Measurements from ENCODE around the gene BAIAP2L1.

Gene BAIAP2L1

GRCh38 chr7:98360221-98361130 lies 40.4 kb downstream of the BAIAP2L1 start:
- Histone ChIP-seq H3K27me3 (replicated peaks; ENCODE audit: insufficient read depth, low read length) (no peaks in the 10 kb centered on the region), H3K27ac (ENCODE audit: low read length) (no peak overlapping the region), H3K9me2 (replicated peaks; ENCODE audit: insufficient read depth, low read length) (no peaks in the 10 kb centered on the region), H3K4me2 (ENCODE audit: low read depth, low read length) (no peak overlapping the region), H3K79me2 (ENCODE audit: low read length) (no peaks in the 10 kb centered on the region), H3K4me1 (ENCODE audit: low read length) (no peaks in the 10 kb centered on the region), H3K9ac (ENCODE audit: low read length) (no peak overlapping the region), H3F3A (ENCODE audit: insufficient read depth, low read length) (no peaks in the 10 kb centered on the region), H3K9me3 (replicated peaks; ENCODE audit: insufficient read depth, low read length) (no peaks in the 10 kb centered on the region), H4K20me1 (ENCODE audit: insufficient read depth, low read length) (no peaks in the 10 kb centered on the region), H2AFZ (ENCODE audit: low read length) (no peak overlapping the region), H3K4me3 (ENCODE audit: low read length) (no peak overlapping the region), H3K36me3 (replicated peaks; ENCODE audit: insufficient read depth, low read length) (no peaks in the 10 kb centered on the region)
- no peak for TF ChIP-seq CTCF (IDR thresholded peaks at IDR 0.05; ENCODE audit: low read length)
- TF ChIP-seq EZH2phosphoT487 (IDR thresholded peaks at IDR 0.05; ENCODE audit: low read length): no peak
- no peak for TF ChIP-seq EZH2 (optimal IDR thresholded peaks at IDR 0.05; ENCODE audit: low read depth, low read length)
- DNase-seq: no peak

GRCh38 chr7:98359395-98359794 lies 41.5 kb downstream of the BAIAP2L1 start:
- Histone ChIP-seq H3K9me3 (replicated peaks; ENCODE audit: insufficient read depth, low read length) (no peaks in the 10 kb centered on the region), H3K27ac (ENCODE audit: low read length) (no peak overlapping the region), H3K36me3 (replicated peaks; ENCODE audit: insufficient read depth, low read length) (no peaks in the 10 kb centered on the region), H3K4me2 (ENCODE audit: low read depth, low read length) (no peak overlapping the region), H3K4me1 (ENCODE audit: low read length) (no peaks in the 10 kb centered on the region), H3K27me3 (replicated peaks; ENCODE audit: insufficient read depth, low read length) (no peaks in the 10 kb centered on the region), H3K9ac (ENCODE audit: low read length) (no peak overlapping the region), H3K4me3 (ENCODE audit: low read length) (no peak overlapping the region), H2AFZ (ENCODE audit: low read length) (no peak overlapping the region), H4K20me1 (ENCODE audit: insufficient read depth, low read length) (no peaks in the 10 kb centered on the region), H3K9me2 (replicated peaks; ENCODE audit: insufficient read depth, low read length) (no peaks in the 10 kb centered on the region), H3K79me2 (ENCODE audit: low read length) (no peaks in the 10 kb centered on the region), H3F3A (ENCODE audit: insufficient read depth, low read length) (no peaks in the 10 kb centered on the region)
- DNase-seq: no peak
- TF ChIP-seq EZH2 (optimal IDR thresholded peaks at IDR 0.05; ENCODE audit: low read depth, low read length): no peak
- no peak for TF ChIP-seq CTCF (IDR thresholded peaks at IDR 0.05; ENCODE audit: low read length)
- no peak for TF ChIP-seq EZH2phosphoT487 (IDR thresholded peaks at IDR 0.05; ENCODE audit: low read length)

GRCh38 chr7:98358706-98359105 lies 42.2 kb downstream of the BAIAP2L1 start:
- Histone ChIP-seq H4K20me1 (ENCODE audit: insufficient read depth, low read length) (no peaks in the 10 kb centered on the region), H3K4me2 (ENCODE audit: low read depth, low read length) (no peak overlapping the region), H3K36me3 (replicated peaks; ENCODE audit: insufficient read depth, low read length) (no peaks in the 10 kb centered on the region), H3K9me2 (replicated peaks; ENCODE audit: insufficient read depth, low read length) (no peaks in the 10 kb centered on the region), H3K27ac (ENCODE audit: low read length) (no peak overlapping the region), H2AFZ (ENCODE audit: low read length) (no peak overlapping the region), H3K9me3 (replicated peaks; ENCODE audit: insufficient read depth, low read length) (no peaks in the 10 kb centered on the region), H3K79me2 (ENCODE audit: low read length) (no peaks in the 10 kb centered on the region), H3K27me3 (replicated peaks; ENCODE audit: insufficient read depth, low read length) (no peaks in the 10 kb centered on the region), H3K4me3 (ENCODE audit: low read length) (no peak overlapping the region), H3K4me1 (ENCODE audit: low read length) (no peaks in the 10 kb centered on the region), H3K9ac (ENCODE audit: low read length) (no peak overlapping the region), H3F3A (ENCODE audit: insufficient read depth, low read length) (no peaks in the 10 kb centered on the region)
- no peak for DNase-seq
- TF ChIP-seq EZH2 (optimal IDR thresholded peaks at IDR 0.05; ENCODE audit: low read depth, low read length) (no peak), EZH2phosphoT487 (IDR thresholded peaks at IDR 0.05; ENCODE audit: low read length) (no peak), CTCF (IDR thresholded peaks at IDR 0.05; ENCODE audit: low read length) (no peak)
